Lung (tissue), 12 donors: ENCODE data around the gene OGFOD2. TPM values are rescaled to one million over a fixed set of nuclear protein-coding genes. Genes with fewer than 3 reads are reported as not detected.
A peak's percentile ranks its signal among the peaks of the same experiment; 100 is the strongest.

Experiments used
- ATAC-seq: fragments of 200-7000 bp; cut with Tn5 transposase; one replicate; pipeline ENCODE4 v1.9.1; 2020; ENCODE audit warnings: moderate number of reproducible peaks; ENCODE audit not compliant: insufficient read depth, low FRiP score
- DNase-seq, 3 donors: peaks; one replicate each; pipeline ENCODE4 v3.0.0-alpha.2; 2013 to 2017
- H3K27ac ChIP-seq, 2 donors: one replicate each; pipeline ENCODE4 v1.5.1; 2013; ENCODE audit warnings: mild to moderate bottlenecking in 2 of 2, moderate library complexity in 2 of 2, control low read depth in 1 of 2, inconsistent platforms in 1 of 2, low read depth in 1 of 2, low read length in 1 of 2
- H3K27me3 ChIP-seq, 3 donors: one replicate each; pipeline ENCODE4 v1.5.1; 2013; ENCODE audit warnings: low read length in 2 of 3; ENCODE audit not compliant: control insufficient read depth in 3 of 3, insufficient read depth in 3 of 3
- H3K36me3 ChIP-seq, 4 donors: one replicate each; pipeline ENCODE4 v1.5.1; 2013; ENCODE audit warnings: low read length in 4 of 4, mild to moderate bottlenecking in 1 of 4, moderate library complexity in 1 of 4; ENCODE audit not compliant: control insufficient read depth in 4 of 4, insufficient read depth in 4 of 4
- H3K4me1 ChIP-seq, 5 donors: one replicate each; pipeline ENCODE4 v1.5.1; 2013; ENCODE audit warnings: low read length in 5 of 5, mild to moderate bottlenecking in 2 of 5, moderate library complexity in 1 of 5; ENCODE audit not compliant: control insufficient read depth in 5 of 5, insufficient read depth in 5 of 5
- H3K4me3 ChIP-seq: one replicate; pipeline ENCODE4 v1.5.1; 2013; ENCODE audit warnings: mild to moderate bottlenecking, control low read depth, moderate library complexity
- H3K9ac ChIP-seq, 2 donors: one replicate each; pipeline ENCODE4 v1.5.1; 2013; ENCODE audit warnings: low read length in 2 of 2, control low read depth in 1 of 2; ENCODE audit not compliant: insufficient read depth in 1 of 2
- H3K9me3 ChIP-seq, 4 donors: one replicate each; pipeline ENCODE4 v1.5.1; 2013; ENCODE audit warnings: low read length in 3 of 4, mild to moderate bottlenecking in 1 of 4, moderate library complexity in 1 of 4; ENCODE audit not compliant: control insufficient read depth in 4 of 4, insufficient read depth in 3 of 4
- WGBS, 2 donors: extraction: QIAGEN DNeasy Blood & Tissue Kit; methylation state at CpG; one replicate each; pipeline ENCODE4 v1.1.7; 2013; 5-methylcytosine and 5-hydroxymethylcytosine counted together
- polyA plus RNA-seq, 2 donors: library from polyadenylated mRNA; stranded (reverse); fragments of 200-250 nt; gene quantifications; one replicate each; pipeline ENCODE4 v1.2.1, GENCODE V29; 2013
- total RNA-seq, 2 donors: library from RNA; depleted of rRNA in 1 of 2; stranded (reverse); fragments of >200 nt in 1 of 2; gene quantifications; one replicate each; pipeline ENCODE4 v1.2.1, GENCODE V29; 2014 to 2021
- TF ChIP-seq, protein P1 (sequence below): IDR thresholded peaks from 2 replicates; pipeline ENCODE4 v1.5.1; 2012; ENCODE audit warnings: mild to moderate bottlenecking; ENCODE audit errors: control extremely low read depth, extremely low read depth
- donor health status: control.
- donor health status: control.
- donor health status: Bipolar disorder and iron deficiency.
- donor health status: healthy.
- donor health status: DM: yes; HTN: yes; CAD: no.

Gene OGFOD2
- total and polyA plus RNA-seq, 4 donors: 11.4 to 30.1 (median 18.5) TPM

DNA sequence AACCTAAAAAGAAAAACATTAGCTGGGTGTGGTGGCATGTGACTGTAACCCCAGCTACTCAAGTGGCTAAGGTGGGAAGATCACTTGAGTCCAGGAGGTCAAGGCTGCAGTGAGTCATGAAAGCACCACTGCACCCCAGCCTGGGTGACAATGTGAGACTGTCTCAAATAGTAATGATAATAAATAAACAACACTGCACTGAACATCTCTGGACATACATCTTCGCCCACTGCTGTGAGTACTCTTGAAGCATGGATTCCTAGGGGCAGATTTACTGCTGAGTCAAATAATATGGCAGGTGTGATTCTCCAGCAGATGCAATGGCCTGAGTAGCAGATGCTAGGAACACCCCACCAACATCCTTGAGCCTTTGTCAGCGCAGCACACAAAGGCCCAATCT, 32.4 kb upstream of the OGFOD2 start:
- ATAC-seq: no peak
- H3K36me3 ChIP-seq: no peaks in the 10 kb centered on the region
- H3K4me1 ChIP-seq: peaks cover 0 to 20% (median 0%) of the 10 kb centered on the region in 5 donors

DNA sequence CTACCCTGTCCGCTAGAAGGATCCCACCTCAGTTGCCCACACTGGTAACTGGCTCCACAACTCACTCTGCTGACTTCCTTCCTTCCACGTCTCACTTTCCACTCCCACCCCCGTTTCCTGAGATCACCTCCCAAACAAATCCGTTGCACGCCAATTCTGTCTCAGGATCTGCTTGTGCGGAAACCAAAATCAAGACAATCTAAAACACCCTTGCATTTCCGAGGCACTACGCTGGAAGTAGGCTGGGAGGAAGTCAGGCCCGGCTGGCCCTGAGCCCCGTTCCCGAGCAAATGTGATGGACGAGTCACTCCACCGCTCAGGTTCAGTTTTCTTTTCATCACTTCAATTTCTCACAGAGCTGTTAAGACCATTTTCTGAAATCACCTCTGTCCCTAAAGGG, 31.8 kb upstream of the OGFOD2 start:
- H3K27me3 ChIP-seq: no peaks in the 10 kb centered on the region
- TF ChIP-seq, protein P1, sequence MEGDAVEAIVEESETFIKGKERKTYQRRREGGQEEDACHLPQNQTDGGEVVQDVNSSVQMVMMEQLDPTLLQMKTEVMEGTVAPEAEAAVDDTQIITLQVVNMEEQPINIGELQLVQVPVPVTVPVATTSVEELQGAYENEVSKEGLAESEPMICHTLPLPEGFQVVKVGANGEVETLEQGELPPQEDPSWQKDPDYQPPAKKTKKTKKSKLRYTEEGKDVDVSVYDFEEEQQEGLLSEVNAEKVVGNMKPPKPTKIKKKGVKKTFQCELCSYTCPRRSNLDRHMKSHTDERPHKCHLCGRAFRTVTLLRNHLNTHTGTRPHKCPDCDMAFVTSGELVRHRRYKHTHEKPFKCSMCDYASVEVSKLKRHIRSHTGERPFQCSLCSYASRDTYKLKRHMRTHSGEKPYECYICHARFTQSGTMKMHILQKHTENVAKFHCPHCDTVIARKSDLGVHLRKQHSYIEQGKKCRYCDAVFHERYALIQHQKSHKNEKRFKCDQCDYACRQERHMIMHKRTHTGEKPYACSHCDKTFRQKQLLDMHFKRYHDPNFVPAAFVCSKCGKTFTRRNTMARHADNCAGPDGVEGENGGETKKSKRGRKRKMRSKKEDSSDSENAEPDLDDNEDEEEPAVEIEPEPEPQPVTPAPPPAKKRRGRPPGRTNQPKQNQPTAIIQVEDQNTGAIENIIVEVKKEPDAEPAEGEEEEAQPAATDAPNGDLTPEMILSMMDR: no peak
- H3K36me3 ChIP-seq: no peaks in the 10 kb centered on the region
- H3K9ac ChIP-seq: no peak overlapping the region
- peaks cover 0 to 2% (median 0%) of the 10 kb centered on the region in 4 donors for H3K9me3 ChIP-seq
- peak in 1 of 3 donors; percentile 44 for DNase-seq
- peak overlapping the region; percentile 21 to 68 for H3K27ac ChIP-seq
- ATAC-seq: no peak
- H3K4me1 ChIP-seq: peaks cover 0 to 23% (median 0%) of the 10 kb centered on the region in 5 donors
- WGBS, 2 donors: 35 to 49% methylated on average over 13 of the region's 13 CpGs
- H3K4me3 ChIP-seq: no peak overlapping the region

More for the DNA sequence above, 32.4 kb upstream of the OGFOD2 start:
- WGBS, 2 donors: 79 to 90% methylated on average over 2 of the region's 2 CpGs
- H3K4me3 ChIP-seq: no peak overlapping the region
- DNase-seq: no peak
- TF ChIP-seq, protein P1: no peak
- peak overlapping the region; percentile 21 to 68 for H3K27ac ChIP-seq
- no peaks in the 10 kb centered on the region for H3K27me3 ChIP-seq
- no peak overlapping the region for H3K9ac ChIP-seq
- peaks cover 0 to 2% (median 0%) of the 10 kb centered on the region in 4 donors for H3K9me3 ChIP-seq

DNA sequence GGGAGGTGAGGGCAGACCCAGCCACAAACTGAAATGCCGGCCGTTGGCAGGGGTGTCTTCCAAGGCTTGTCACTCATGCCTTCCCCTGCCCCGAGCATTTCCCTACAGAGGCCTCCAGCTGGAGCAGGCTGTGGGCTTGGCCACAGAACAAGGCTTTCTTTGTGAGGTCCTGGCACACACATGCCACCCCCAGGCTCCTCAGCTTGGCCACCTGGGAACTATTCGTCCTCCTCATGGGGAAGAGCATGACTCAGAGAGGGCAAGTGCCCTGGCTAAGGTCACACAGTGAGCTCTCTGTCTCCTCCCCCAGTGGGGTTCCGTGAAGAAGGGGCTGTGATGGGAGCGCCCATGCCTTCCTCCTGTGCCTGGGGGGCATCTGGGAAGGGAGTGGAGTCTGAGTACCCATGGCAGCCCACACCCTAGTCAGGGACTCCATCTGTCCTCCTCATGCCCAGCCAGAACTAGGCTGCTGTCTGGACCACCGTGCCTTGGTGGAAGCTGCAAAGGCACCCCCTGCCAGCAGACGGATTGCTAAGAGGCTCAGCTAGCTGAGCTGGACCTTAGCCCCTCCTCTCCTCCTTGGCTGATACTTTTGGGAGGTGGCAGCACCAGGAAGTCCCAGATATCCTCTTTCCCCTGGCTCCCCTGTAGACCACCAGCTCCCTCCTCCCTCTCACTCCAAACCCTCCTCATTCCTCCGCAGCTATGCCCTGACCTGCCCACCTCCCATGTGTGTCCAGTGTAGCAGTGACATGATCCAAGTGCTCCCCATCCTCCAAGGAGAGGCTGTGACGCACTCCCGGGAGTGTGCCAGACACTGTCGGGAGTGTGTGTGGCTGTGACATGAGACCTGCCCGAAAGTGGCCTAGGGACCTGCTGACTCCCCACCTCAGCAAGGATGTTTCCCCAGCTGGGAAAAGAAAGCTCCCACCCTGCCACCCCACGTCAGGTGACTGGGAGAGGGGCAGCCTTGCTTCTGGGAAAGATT, 30.1 kb upstream of the OGFOD2 start:
- Histone ChIP-seq H3K9me3 (peaks cover 0 to 2% (median 0%) of the 10 kb centered on the region in 4 donors), H3K4me1 (peaks cover 0 to 23% (median 0%) of the 10 kb centered on the region in 5 donors), H3K36me3 (no peaks in the 10 kb centered on the region), H3K27ac (peak overlapping the region in 1 of 2 donors; percentile 68), H3K27me3 (no peaks in the 10 kb centered on the region), H3K9ac (no peak overlapping the region), H3K4me3 (no peak overlapping the region)
- DNase-seq: peak; percentile 21 to 46 (median 39)
- WGBS, 2 donors: 77 to 90% methylated on average over 12 to 14 of the region's 14 CpGs
- TF ChIP-seq, protein P1: no peak
- no peak for ATAC-seq
